Body of pancreas (tissue), 4 donors: ENCODE data around the gene MIEF1. TPM values are rescaled to one million over a fixed set of nuclear protein-coding genes. Genes with fewer than 3 reads are reported as not detected.
A peak's percentile ranks its signal among the peaks of the same experiment; 100 is the strongest.

Source experiments
- ATAC-seq: fragments of 150-250 bp; one replicate; pipeline ENCODE4 v1.9.1; 2016
- DNase-seq, 4 donors: peaks; one replicate each; pipeline ENCODE4 v3.0.0-alpha.2; 2019
- H3K27ac ChIP-seq, 4 donors: fragments of 200-600 bp; sonication (generic); 1 replicate in 3 of 4; 2 replicates in 1 of 4; pipeline versions ENCODE4 v1.5.1 to v1.6.1; 2016 to 2019; ENCODE audit warnings: mild to moderate bottlenecking in 1 of 4, mixed read lengths in 1 of 4, moderate library complexity in 1 of 4
- H3K27me3 ChIP-seq, 2 donors: fragments of 200-600 bp; sonication (generic); one replicate each; pipeline ENCODE4 v1.6.0; 2016; ENCODE audit warnings: mild to moderate bottlenecking in 1 of 2
- H3K36me3 ChIP-seq, 2 donors: fragments of 200-600 bp; sonication (generic); replicated peaks in 1 of 2; 2 replicates each; pipeline ENCODE4 v1.5.1; 2016; ENCODE audit warnings: low read depth in 2 of 2; ENCODE audit not compliant: insufficient read depth in 1 of 2
- H3K4me1 ChIP-seq: fragments of 200-600 bp; sonication (generic); one replicate; pipeline ENCODE4 v1.6.0; 2016
- H3K4me3 ChIP-seq, 2 donors: fragments of 200-600 bp; sonication (generic); 1 replicate in 1 of 2; 2 replicates in 1 of 2; pipeline ENCODE4 v1.5.1; 2016 to 2019
- H3K9me3 ChIP-seq, 3 donors: fragments of 200-600 bp; sonication (generic); 1 replicate in 2 of 3; 2 replicates in 1 of 3; pipeline ENCODE4 v1.5.1; 2016
- CTCF ChIP-seq, 7 experiments: fragments of 450-650 bp in 4 of 7; fragments of 200-600 bp in 3 of 7; sonication (generic) in 3 of 7; IDR thresholded peaks; one replicate each; pipeline ENCODE4 v1.5.1; 2016 to 2019; ENCODE audit warnings: antibody characterized with exemption in 7 of 7
- POLR2A ChIP-seq, 3 donors: fragments of 450-650 bp; IDR thresholded peaks; one replicate each; pipeline ENCODE4 v1.6.1; 2016; ENCODE audit warnings: antibody characterized with exemption in 3 of 3, mild to moderate bottlenecking in 2 of 3
- WGBS, 2 donors: methylation state at CpG; one replicate each; pipeline ENCODE4 v1.1.5; 2017; 5-methylcytosine and 5-hydroxymethylcytosine counted together
- intact Hi-C: fragments of 100-400 bp; cut with DNase I; formaldehyde crosslinking; loops from one replicate; pipeline ENCODE4 v1.15.1; 2023
- total RNA-seq, 2 donors: library from RNA; depleted of rRNA; stranded (reverse); fragments of >200 nt; gene quantifications; one replicate each; pipeline ENCODE4 v1.1.0, GENCODE V29; 2016

Gene MIEF1
- total RNA-seq, 2 donors from 2014 or later: 9.1 to 14.8 TPM

GRCh38 chr22:39459681-39460080 lies 42.4 kb upstream of the MIEF1 start:
- Histone ChIP-seq H3K27me3 (peaks cover 0 to 12% of the 10 kb centered on the region in 2 donors), H3K27ac (no peak overlapping the region), H3K4me3 (no peak overlapping the region), H3K4me1 (peaks cover 7% of the 10 kb centered on the region), H3K9me3 (no peaks in the 10 kb centered on the region), H3K36me3 (no peaks in the 10 kb centered on the region)
- TF ChIP-seq CTCF (IDR thresholded peaks at IDR 0.05) (no peak), POLR2A (IDR thresholded peaks at IDR 0.05) (no peak)
- ATAC-seq (no peak), DNase-seq (no peak)
- intact Hi-C loops: no loop called here
- WGBS, 2 donors: 65 to 82% methylated on average over 11 of the region's 11 CpGs

- H3K36me3 ChIP-seq: no peaks in the 10 kb centered on the region
- TF ChIP-seq CTCF (IDR thresholded peaks at IDR 0.05) (no peak), POLR2A (IDR thresholded peaks at IDR 0.05) (no peak)
- 49 to 68% methylated on average over 11 to 13 of the region's 13 CpGs for WGBS, 2 donors
- DNase-seq (no peak), ATAC-seq (peak; percentile 34)
- peaks cover 3% of the 10 kb centered on the region for H3K4me1 ChIP-seq
- H3K27ac ChIP-seq: peak overlapping the region in 1 of 4 donors; percentile 25
- peaks cover 0 to 9% of the 10 kb centered on the region in 2 donors for H3K27me3 ChIP-seq
- H3K4me3 ChIP-seq: no peak overlapping the region
- no peaks in the 10 kb centered on the region for H3K9me3 ChIP-seq
- intact Hi-C loops: no loop called here
Observed at GRCh38 chr22:39462443-39463221, 39.5 kb upstream of the MIEF1 start.

DNA sequence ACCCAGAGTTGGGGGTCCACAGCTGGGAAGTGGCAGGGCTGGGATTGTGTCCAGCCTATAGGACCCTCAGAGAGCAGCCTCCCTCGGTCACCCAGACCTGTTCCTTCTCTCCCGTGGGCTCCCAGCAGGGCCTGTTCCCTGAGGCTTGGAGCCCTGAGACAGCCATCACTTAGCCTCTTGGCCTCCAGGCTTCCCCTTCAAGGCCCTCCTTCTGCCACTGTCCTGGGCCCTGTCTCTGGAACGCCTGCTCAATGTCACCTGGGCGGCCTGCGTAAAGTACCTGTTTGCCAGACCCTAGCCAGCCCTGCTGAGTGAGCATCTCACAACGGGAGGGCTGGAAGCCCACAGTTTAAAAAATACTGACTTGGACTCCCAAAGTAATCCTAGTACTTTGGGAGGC lies 38.8 kb upstream of the MIEF1 start:
- no peak for TF ChIP-seq CTCF (IDR thresholded peaks at IDR 0.05)
- no peak for TF ChIP-seq POLR2A (IDR thresholded peaks at IDR 0.05)
- intact Hi-C loops: no loop called here
- H3K27me3 ChIP-seq: peaks cover 0 to 2% of the 10 kb centered on the region in 2 donors
- WGBS, 2 donors: 76 to 85% methylated on average over 4 to 6 of the region's 6 CpGs
- DNase-seq (no peak), ATAC-seq (no peak)
- peak overlapping the region in 2 of 4 donors; percentile 25 to 26 for H3K27ac ChIP-seq
- no peaks in the 10 kb centered on the region for H3K9me3 ChIP-seq
- H3K4me1 ChIP-seq: no peaks in the 10 kb centered on the region
- no peak overlapping the region for H3K4me3 ChIP-seq
- H3K36me3 ChIP-seq: no peaks in the 10 kb centered on the region

- ATAC-seq: no peak
- Histone ChIP-seq H3K4me1 (no peaks in the 10 kb centered on the region), H3K27ac (no peak overlapping the region), H3K36me3 (no peaks in the 10 kb centered on the region), H3K27me3 (no peaks in the 10 kb centered on the region), H3K4me3 (no peak overlapping the region), H3K9me3 (no peaks in the 10 kb centered on the region)
- intact Hi-C loops: no loop called here
- 67 to 88% methylated on average over 9 to 10 of the region's 10 CpGs for WGBS, 2 donors
- TF ChIP-seq CTCF (IDR thresholded peaks at IDR 0.05) (no peak), POLR2A (IDR thresholded peaks at IDR 0.05) (no peak)
- DNase-seq: no peak
Observed at GRCh38 chr22:39463931-39464390, 38.1 kb upstream of the MIEF1 start.
